Measurements from ENCODE around the gene SLC52A1. TPM values are rescaled to one million over a fixed set of nuclear protein-coding genes. Genes with fewer than 3 reads are reported as not detected.

Gene SLC52A1
- total RNA-seq (2013; cell fraction: nucleolus; rRNA removed), result not detected in 2 replicates
- total RNA-seq (2014; rRNA removed) (0.11 TPM in 1 of 2 replicates, not detected in the other), total RNA-seq (2014; rRNA removed; fragmentation: Illumina TruSeq; extraction: Trizol) (not detected in 2 replicates), total RNA-seq (2021) (not detected in 2 replicates), polyA plus RNA-seq (2011; rRNA removed) (not detected in 2 replicates), polyA plus RNA-seq (2014; fragmentation: Illumina TruSeq; extraction: Trizol) (not detected in 2 replicates), polyA plus RNA-seq (2014; fragmentation: Nextera tagmentation; extraction: Ambion mirVana) (not detected), polyA plus RNA-seq (2014; rRNA removed) (0.04 and 0.06 TPM in 2 replicates), polyA plus RNA-seq (2016; fragmentation: Nextera tagmentation; extraction: Ambion mirVana) (not detected), polyA minus RNA-seq (2011; rRNA and poly(A)+ RNA removed) (not detected in 2 replicates), Bru-seq, nascent RNA (percentile 13 among the genes with signal in this experiment), BruChase-seq, experiment 1, labeled RNA remaining after a 6-hour chase (not detected), BruChase-seq, experiment 2, labeled RNA remaining after a 2-hour chase (percentile 4 among the genes with signal in this experiment)
- 0.09 TPM for polyA plus RNA-seq (2011; ENCODE audit: low read depth)
- polyA plus RNA-seq (2011; cell fraction: cytosol; rRNA removed), result 0.05 TPM in 1 of 2 replicates, not detected in the other
- polyA plus RNA-seq (2011; cell fraction: nucleus; rRNA removed), result 0.16 TPM in 1 of 2 replicates, not detected in the other
- polyA plus RNA-seq (2012), result 0.13 TPM in 1 of 2 replicates, not detected in the other
- not detected in 2 replicates for polyA minus RNA-seq (2011; cell fraction: cytosol; rRNA and poly(A)+ RNA removed)
- not detected in 2 replicates for polyA minus RNA-seq (2011; cell fraction: nucleus; rRNA and poly(A)+ RNA removed)
- long read RNA-seq, experiment 1, result 0 reads
- long read RNA-seq, experiment 2, result 0 reads

DNA sequence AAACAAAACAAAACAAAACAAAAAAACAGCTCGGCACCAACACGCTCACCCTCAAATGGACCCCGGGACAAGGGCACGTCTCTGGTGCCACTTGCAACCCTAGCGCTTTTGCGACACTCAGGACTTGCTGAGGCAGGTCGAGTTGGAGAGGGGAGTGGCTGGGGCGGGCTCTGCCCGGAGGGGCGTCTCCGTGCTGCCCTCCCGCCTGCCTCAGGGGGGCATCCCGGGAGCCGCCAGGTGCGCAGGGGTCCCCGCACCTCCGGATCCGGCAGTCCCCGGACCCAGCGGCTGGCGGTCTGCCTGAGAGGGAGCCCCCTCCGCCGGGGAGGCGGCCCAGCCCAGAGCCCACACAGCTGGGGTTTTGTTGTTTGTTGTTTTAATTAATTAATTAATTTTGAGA is at the start of gene SLC52A1:
TSS of gene SLC52A1 (minus strand) at position 112 of the 400 bp plus-strand sequence. CDS start 820 bp downstream, outside the sequence.
- peaks cover 14% of the 10 kb centered on the region for H3K4me1 ChIP-seq (ENCODE audit: control insufficient read depth, insufficient read depth, low read length)
- ChIA-PET POLR2A (interaction anchor here (0.6 to 0.8 kb wide), 2 partner anchors 8 to 15 kb away, joined by 3 to 4 read pairs; no protein-coding TSS in a partner anchor), CTCF (interaction anchor here (1.0 to 4.0 kb wide), 3 partner anchors 11 to 55 kb away, joined by 3 to 16 read pairs (median 4); no protein-coding TSS in a partner anchor), RAD21 (ENCODE audit: unreplicated experiment) (no interaction called here), SMC1A (ENCODE audit: uncharacterized antibody, unreplicated experiment) (interaction anchor here (1.0 to 1.5 kb wide), 3 partner anchors 15 to 126 kb away, joined by 3 to 5 read pairs (median 3); no protein-coding TSS in a partner anchor)
- no peak for DNase-seq (ENCODE audit: low read depth, low spot score)
- ATAC-seq, result no peak
- no peaks in the 10 kb centered on the region for H3K9me3 ChIP-seq (replicated peaks; ENCODE audit: control insufficient read depth, insufficient read depth, low read length)
- H3K9ac ChIP-seq (ENCODE audit: control insufficient read depth, insufficient read depth, low read length), result no peak within 1 kb of the TSS
- intact Hi-C loops (cut with micrococcal nuclease; ENCODE audit: unreplicated experiment) (no loop called here), in situ Hi-C loops (cut with MboI) (no loop called here)
- no peaks in the 10 kb centered on the region for H4K20me1 ChIP-seq (ENCODE audit: control insufficient read depth, insufficient read depth)
- H2AFZ ChIP-seq (ENCODE audit: control insufficient read depth, low read depth, low read length), result no peak within 1 kb of the TSS
- 0 out of 2 replicates have a peak within 1 kb of the TSS, but pooled peaks have one; percentile 27 for H3K4me2 ChIP-seq (ENCODE audit: control insufficient read depth, insufficient read depth)
- WGBS (ENCODE audit: insufficient coverage, insufficient replicate concordance, low lambda C conversion rate, missing lambda C conversion rate), result 18% methylated on average over 24 of the region's 24 CpGs
- no peak within 1 kb of the TSS for H3K27ac ChIP-seq (ENCODE audit: control insufficient read depth, insufficient read depth)
- H3K4me3 ChIP-seq, result no peak within 1 kb of the TSS
- no peaks in the 10 kb centered on the region for H3K27me3 ChIP-seq (replicated peaks in 1 of 2; ENCODE audit: control insufficient read depth in 2 of 2, insufficient read depth in 2 of 2, low read length in 1 of 2)
- H3K79me2 ChIP-seq (ENCODE audit: control insufficient read depth, insufficient read depth, low read length), result no peaks in the 10 kb centered on the region
- FAIRE-seq, result no peak
- no peaks in the 10 kb centered on the region for H3K36me3 ChIP-seq (ENCODE audit: control insufficient read depth in 2 of 2, insufficient read depth in 2 of 2, low read length in 1 of 2)
- TF ChIP-seq PAX8 (IDR thresholded peaks at IDR 0.05) (no peak), ZBED1 (IDR thresholded peaks at IDR 0.05; ENCODE audit: borderline replicate concordance) (no peak), POLR2A (IDR thresholded peaks at IDR 0.05; ENCODE audit: low read depth, low read length) (no peak), SMAD1 (IDR thresholded peaks at IDR 0.05; ENCODE audit: low read depth, partially characterized antibody) (no peak)
- BruUV-seq (replicated peaks), result no TSS peak
